HL-60 (cell line): ENCODE data around the gene SEL1L.
"Not testable (repeated sequence)": the region's sequence is repeated elsewhere in the genome, so short reads cannot be mapped to it uniquely, and the experiment has no call there.

Experiments used
- DNase-seq, 2 experiments: peaks; one replicate each; pipeline ENCODE4 v3.0.0-alpha.2; 2010 to 2020; ENCODE audit warnings: low read depth in 1 of 2, low spot score in 1 of 2
- H3K27ac ChIP-seq: fragments of 250-450 bp; sonication (Bioruptor Pico); replicated peaks from 2 replicates; pipeline ENCODE4 v1.5.1; 2020; ENCODE audit warnings: mild to moderate bottlenecking, moderate library complexity
- H3K27me3 ChIP-seq: fragments of 250-450 bp; sonication (Bioruptor Pico); 2 replicates; pipeline ENCODE4 v1.5.1; 2021; ENCODE audit warnings: mild to moderate bottlenecking, moderate library complexity; ENCODE audit not compliant: insufficient read depth, poor library complexity, severe bottlenecking
- H3K4me3 ChIP-seq: replicated peaks from 2 replicates; pipeline ENCODE4 v1.5.1; 2011; ENCODE audit warnings: mild to moderate bottlenecking, control low read depth, low read length; ENCODE audit not compliant: insufficient read depth
- GABPA ChIP-seq: IDR thresholded peaks from 2 replicates; pipeline ENCODE4 v1.6.1; 2012; ENCODE audit warnings: low read depth
- POLR2AphosphoS5 ChIP-seq: IDR thresholded peaks from 2 replicates; pipeline ENCODE4 v1.6.1; 2012; ENCODE audit warnings: low read depth
- SPI1 ChIP-seq: IDR thresholded peaks from 2 replicates; pipeline ENCODE4 v1.6.1; 2012; ENCODE audit warnings: low read depth, mild to moderate bottlenecking, borderline replicate concordance
- TF ChIP-seq, protein P1 (sequence below): IDR thresholded peaks from 2 replicates; pipeline ENCODE4 v1.6.1; 2012; ENCODE audit warnings: low read depth; ENCODE audit not compliant: insufficient replicate concordance
- TF ChIP-seq, protein P2 (sequence below): IDR thresholded peaks from one replicate; pipeline ENCODE4 v1.5.1; 2011; ENCODE audit warnings: low read length, control low read depth, inconsistent platforms; ENCODE audit not compliant: insufficient read depth

SEL1L gene

DNA sequence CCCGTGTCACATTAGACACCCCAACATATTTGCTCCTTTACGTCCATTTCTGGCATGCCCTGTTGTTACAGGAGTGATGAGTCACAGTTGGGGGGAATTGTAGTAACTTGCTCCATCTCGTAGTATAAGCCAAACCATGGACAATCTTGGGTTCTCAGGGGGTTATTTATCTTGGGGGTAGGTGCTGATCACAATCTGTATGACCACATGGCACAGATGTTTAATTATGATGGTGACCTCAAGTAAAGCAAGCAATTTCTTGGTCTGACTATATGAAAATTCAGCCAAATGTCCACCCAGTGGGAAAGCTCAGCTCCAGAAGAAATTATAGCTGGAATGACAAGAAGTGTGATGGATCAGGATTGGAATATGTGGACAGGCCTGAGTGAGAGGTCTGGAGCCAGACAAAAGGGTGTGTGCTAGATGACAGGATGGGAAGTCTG, 101.4 kb downstream of the SEL1L start:
- Histone ChIP-seq H3K27me3 (peaks cover 15% of the 10 kb centered on the region), H3K4me3 (no peak overlapping the region), H3K27ac (no peak overlapping the region)
- DNase-seq: no peak
- TF ChIP-seq, protein P1, sequence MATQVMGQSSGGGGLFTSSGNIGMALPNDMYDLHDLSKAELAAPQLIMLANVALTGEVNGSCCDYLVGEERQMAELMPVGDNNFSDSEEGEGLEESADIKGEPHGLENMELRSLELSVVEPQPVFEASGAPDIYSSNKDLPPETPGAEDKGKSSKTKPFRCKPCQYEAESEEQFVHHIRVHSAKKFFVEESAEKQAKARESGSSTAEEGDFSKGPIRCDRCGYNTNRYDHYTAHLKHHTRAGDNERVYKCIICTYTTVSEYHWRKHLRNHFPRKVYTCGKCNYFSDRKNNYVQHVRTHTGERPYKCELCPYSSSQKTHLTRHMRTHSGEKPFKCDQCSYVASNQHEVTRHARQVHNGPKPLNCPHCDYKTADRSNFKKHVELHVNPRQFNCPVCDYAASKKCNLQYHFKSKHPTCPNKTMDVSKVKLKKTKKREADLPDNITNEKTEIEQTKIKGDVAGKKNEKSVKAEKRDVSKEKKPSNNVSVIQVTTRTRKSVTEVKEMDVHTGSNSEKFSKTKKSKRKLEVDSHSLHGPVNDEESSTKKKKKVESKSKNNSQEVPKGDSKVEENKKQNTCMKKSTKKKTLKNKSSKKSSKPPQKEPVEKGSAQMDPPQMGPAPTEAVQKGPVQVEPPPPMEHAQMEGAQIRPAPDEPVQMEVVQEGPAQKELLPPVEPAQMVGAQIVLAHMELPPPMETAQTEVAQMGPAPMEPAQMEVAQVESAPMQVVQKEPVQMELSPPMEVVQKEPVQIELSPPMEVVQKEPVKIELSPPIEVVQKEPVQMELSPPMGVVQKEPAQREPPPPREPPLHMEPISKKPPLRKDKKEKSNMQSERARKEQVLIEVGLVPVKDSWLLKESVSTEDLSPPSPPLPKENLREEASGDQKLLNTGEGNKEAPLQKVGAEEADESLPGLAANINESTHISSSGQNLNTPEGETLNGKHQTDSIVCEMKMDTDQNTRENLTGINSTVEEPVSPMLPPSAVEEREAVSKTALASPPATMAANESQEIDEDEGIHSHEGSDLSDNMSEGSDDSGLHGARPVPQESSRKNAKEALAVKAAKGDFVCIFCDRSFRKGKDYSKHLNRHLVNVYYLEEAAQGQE: no peak
- no peak for TF ChIP-seq POLR2AphosphoS5
- no peak for TF ChIP-seq GABPA
- no peak for TF ChIP-seq SPI1
- TF ChIP-seq, protein P2, sequence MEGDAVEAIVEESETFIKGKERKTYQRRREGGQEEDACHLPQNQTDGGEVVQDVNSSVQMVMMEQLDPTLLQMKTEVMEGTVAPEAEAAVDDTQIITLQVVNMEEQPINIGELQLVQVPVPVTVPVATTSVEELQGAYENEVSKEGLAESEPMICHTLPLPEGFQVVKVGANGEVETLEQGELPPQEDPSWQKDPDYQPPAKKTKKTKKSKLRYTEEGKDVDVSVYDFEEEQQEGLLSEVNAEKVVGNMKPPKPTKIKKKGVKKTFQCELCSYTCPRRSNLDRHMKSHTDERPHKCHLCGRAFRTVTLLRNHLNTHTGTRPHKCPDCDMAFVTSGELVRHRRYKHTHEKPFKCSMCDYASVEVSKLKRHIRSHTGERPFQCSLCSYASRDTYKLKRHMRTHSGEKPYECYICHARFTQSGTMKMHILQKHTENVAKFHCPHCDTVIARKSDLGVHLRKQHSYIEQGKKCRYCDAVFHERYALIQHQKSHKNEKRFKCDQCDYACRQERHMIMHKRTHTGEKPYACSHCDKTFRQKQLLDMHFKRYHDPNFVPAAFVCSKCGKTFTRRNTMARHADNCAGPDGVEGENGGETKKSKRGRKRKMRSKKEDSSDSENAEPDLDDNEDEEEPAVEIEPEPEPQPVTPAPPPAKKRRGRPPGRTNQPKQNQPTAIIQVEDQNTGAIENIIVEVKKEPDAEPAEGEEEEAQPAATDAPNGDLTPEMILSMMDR: no peak

DNA sequence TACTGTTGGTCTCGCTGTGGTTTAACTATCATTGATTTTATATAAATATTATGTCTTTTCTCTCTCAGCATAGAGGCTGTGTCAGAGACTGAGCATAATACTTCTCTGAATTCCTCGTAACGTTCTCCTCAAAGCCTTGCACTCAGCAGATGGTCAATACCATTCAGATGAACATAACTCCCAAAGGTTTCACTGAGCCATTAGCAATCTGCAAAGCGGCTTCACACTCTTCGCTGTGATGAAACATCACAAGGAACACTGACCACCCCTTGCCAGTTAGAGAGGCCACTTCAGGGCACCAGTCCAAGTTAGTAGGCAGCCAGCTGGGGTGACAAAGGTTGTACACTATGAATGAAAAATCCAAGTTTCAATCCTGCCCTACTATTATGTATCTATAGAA, 103.4 kb downstream of the SEL1L start:
- TF ChIP-seq POLR2AphosphoS5: no peak
- no peak for TF ChIP-seq SPI1
- TF ChIP-seq, protein P1: no peak
- TF ChIP-seq GABPA: no peak
- TF ChIP-seq, protein P2: no peak
- Histone ChIP-seq H3K4me3 (no peak overlapping the region), H3K27me3 (peaks cover 5% of the 10 kb centered on the region), H3K27ac (no peak overlapping the region)
- no peak for DNase-seq

DNA sequence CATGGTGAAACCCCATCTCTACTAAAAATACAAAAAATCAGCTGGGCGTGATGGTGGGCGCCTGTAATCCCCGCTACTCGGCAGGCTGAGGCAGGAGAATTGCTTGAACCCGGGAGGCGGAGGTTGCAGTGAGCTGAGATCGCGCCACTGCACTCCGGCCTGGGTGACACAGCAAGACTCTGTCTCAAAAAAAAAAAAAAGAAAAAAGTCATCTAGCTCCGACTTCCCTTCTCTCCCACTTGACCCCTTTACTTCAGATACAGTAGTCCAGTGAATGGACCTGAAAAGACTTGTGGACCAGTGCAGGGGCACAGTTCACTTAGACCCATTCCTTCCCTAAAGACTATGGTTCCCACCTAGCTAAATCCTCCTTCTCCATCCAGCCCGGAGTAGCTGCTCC, 103.9 kb downstream of the SEL1L start:
- not testable (repeated sequence) for H3K4me3 ChIP-seq, H3K27ac ChIP-seq, H3K27me3 ChIP-seq, DNase-seq

DNA sequence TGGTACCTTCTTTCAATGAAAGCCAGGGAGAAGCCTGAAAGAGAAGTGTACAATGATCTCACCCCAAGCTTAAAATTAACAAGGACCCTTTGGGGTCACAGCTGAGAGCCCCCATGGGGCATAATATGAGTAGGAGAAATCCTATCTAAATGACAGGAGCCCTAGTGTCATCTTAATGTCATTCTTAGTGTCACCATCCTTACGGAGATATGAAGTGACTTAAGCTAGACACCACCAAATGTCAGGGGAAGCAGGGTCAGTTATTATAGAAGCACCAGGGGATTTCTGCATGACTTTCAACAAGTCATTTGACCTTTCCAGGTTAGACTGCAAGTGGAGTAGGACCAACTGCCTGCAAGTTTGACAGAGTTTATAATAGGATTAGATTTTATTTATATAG, 104.6 kb downstream of the SEL1L start:
- TF ChIP-seq POLR2AphosphoS5: no peak
- TF ChIP-seq GABPA: no peak
- no peak for TF ChIP-seq SPI1
- TF ChIP-seq, protein P2: no peak
- TF ChIP-seq, protein P1: no peak
- no peak overlapping the region for H3K27ac ChIP-seq
- H3K4me3 ChIP-seq: no peak overlapping the region
- no peak for DNase-seq
- no peaks in the 10 kb centered on the region for H3K27me3 ChIP-seq
